Measurements from ENCODE around the gene OAS2. TPM values are rescaled to one million over a fixed set of nuclear protein-coding genes. Genes with fewer than 3 reads are reported as not detected.

The OAS2 gene
- total RNA-seq, 2 experiments from 2014 or later: 327 to 331 TPM

DNA sequence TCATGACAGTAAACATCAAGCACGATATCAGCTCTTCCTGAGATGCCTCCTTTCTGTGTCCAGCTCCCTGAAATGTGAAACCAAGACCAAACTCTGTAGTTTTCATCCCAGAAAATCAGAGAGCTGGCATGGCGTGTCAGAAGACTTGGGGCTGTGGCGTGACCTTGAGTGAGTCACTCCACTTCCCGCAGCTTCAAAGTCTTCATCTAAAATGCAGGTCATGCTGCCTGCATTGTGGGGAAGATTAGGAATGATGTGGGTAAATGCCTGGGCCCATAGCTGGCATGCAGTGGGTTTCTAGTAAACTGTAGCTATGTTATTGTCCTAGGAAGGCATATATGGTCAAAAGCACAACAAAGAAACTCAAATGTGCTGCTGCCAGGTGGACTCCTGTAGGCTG lies 28.8 kb downstream of the OAS2 start:
- CTCF ChIA-PET: interaction anchor here (0.7 to 2.1 kb wide), 3 partner anchors 9 to 23 kb away, joined by 3 to 7 read pairs (median 7); no protein-coding TSS in a partner anchor
- no peak for DNase-seq
- H3K9me3 Mint-ChIP-seq: peaks cover 6% of the 10 kb centered on the region
- H3K4me3 Mint-ChIP-seq: no peak overlapping the region
- H3K27ac Mint-ChIP-seq: no peak overlapping the region
- peaks cover 94% of the 10 kb centered on the region for H3K36me3 Mint-ChIP-seq (ENCODE audit: low read depth)
- POLR2A ChIA-PET: no interaction called here
- no peaks in the 10 kb centered on the region for H3K27me3 Mint-ChIP-seq
- H3K4me1 Mint-ChIP-seq: no peaks in the 10 kb centered on the region

DNA sequence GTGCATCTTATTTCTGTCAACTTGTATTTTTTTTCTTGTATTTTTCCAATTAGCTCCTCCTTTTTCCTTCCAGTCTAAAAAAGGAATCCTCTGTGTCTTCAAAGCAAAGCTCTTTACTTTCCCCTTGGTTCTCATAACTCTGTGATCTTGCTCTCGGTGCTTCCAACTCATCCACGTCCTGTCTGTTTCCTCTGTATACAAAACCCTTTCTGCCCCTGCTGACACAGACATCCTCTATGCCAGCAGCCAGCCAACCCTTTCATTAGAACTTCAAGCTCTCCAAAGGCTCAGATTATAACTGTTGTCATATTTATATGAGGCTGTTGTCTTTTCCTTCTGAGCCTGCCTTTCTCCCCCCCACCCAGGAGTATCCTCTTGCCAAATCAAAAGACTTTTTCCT lies 32.4 kb downstream of the OAS2 start:
- Mint-ChIP-seq H3K9me3 (peaks cover 6% of the 10 kb centered on the region), H3K4me1 (no peaks in the 10 kb centered on the region), H3K27ac (no peak overlapping the region), H3K27me3 (no peaks in the 10 kb centered on the region), H3K4me3 (no peak overlapping the region), H3K36me3 (ENCODE audit: low read depth) (peaks cover 70% of the 10 kb centered on the region)
- DNase-seq: no peak
- POLR2A ChIA-PET: no interaction called here
- CTCF ChIA-PET: interaction anchor here (2.1 kb wide), 1 partner anchor 18 kb away, joined by 11 read pairs; no protein-coding TSS in a partner anchor

DNA sequence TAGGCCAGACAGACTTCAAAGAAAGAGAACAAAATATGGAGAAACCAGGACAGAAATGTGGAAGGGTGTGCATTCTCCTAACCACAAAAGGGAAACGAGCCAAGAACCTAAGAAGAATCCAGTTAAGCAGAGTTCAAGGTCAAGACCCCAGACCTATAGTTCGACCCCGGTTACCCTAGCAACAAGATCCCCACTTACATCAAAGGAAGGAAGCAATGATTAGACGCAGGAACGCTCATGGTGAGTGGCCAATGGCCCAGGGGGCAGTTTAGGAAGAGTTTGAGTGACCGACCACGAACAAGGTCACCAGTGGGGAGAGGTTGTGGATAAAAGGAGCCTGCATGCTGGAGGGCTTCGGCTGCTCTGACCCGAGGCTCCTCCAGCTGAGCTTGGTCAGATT lies 36.2 kb downstream of the OAS2 start:
- Mint-ChIP-seq H3K27ac (no peak overlapping the region), H3K9me3 (peaks cover 6% of the 10 kb centered on the region), H3K36me3 (ENCODE audit: low read depth) (peaks cover 34% of the 10 kb centered on the region), H3K27me3 (no peaks in the 10 kb centered on the region), H3K4me1 (no peaks in the 10 kb centered on the region), H3K4me3 (no peak overlapping the region)
- DNase-seq: no peak
- ChIA-PET CTCF (no interaction called here), POLR2A (interaction anchor here (0.9 kb wide), 1 partner anchor 452 kb away, joined by 3 read pairs; no protein-coding TSS in a partner anchor)

DNA sequence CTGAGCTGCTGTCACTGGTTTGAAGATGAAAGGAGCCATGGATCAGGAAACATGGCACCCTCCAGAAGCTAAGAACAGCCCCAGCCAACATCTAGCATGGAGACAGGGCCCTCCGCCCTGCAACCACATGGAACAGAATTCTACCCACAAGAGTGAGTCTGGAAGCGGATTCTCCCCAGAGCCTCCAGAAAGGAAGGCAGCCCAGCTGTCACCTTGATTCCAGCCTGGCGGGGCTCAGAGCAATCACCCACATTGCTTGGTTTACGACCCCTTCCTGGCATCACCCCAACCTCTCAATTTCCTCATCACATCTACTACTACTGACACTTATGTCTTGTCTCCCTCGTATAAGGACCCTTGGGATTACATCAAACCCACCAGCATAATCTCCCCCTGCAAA lies 38.5 kb downstream of the OAS2 start:
- ChIA-PET POLR2A (interaction anchor here (1.1 kb wide), 1 partner anchor 8 kb away, joined by 3 read pairs; no protein-coding TSS in a partner anchor), CTCF (interaction anchor here (0.9 to 1.0 kb wide), 2 partner anchors 11 to 24 kb away, joined by 3 to 4 read pairs; no protein-coding TSS in a partner anchor)
- no peaks in the 10 kb centered on the region for H3K9me3 Mint-ChIP-seq
- H3K36me3 Mint-ChIP-seq (ENCODE audit: low read depth): peaks cover 12% of the 10 kb centered on the region
- peaks cover 8% of the 10 kb centered on the region for H3K27me3 Mint-ChIP-seq
- no peak for DNase-seq
- H3K4me1 Mint-ChIP-seq: peaks cover 4% of the 10 kb centered on the region
- no peak overlapping the region for H3K27ac Mint-ChIP-seq
- no peak overlapping the region for H3K4me3 Mint-ChIP-seq

DNA sequence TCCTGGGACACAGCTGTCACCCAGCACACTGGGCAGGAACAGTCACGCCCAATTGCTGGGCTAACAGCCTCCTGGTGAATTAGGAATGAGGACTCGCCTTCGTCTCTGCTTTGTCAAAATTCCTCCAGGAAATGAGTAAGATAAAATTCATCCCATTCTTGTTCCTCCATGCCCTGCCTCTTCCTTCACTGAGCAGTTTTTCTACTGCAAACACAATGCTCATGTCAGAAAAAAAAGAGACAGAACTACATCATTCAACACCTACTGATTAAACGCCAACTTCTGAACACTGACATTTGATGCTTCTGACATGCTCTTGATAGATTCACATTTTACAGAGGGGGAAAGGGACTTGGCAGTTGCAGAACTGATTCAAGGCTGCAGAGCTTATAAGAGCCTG lies 40.7 kb downstream of the OAS2 start:
- ChIA-PET POLR2A (no interaction called here), CTCF (interaction anchor here (0.6 to 2.3 kb wide), 2 partner anchors 13 to 118 kb away, joined by 3 to 6 read pairs; no protein-coding TSS in a partner anchor)
- H3K4me3 Mint-ChIP-seq: no peak overlapping the region

DNA sequence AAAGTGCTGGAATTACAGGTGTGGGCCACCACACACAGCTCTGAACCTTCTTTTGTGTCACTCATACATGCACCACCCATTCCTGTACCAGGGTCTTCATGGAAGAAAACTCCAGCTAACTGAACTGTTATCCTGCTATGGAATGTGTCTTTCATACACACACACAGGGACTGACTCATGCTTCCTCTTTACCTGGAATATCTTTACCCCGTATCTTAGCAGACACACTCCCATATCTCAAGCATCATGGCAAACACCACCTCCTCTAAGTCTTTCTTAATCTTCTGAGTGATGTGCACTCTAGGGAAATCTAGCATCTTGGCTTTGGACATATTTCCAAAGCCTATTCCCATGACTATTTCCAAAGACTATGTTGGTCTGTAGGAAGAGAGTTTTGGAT lies 43.2 kb downstream of the OAS2 start:
- ChIA-PET POLR2A (interaction anchor here (1.7 kb wide), 1 partner anchor 43 kb away, joined by 4 read pairs; the partner anchor contains the start of gene OAS2), CTCF (interaction anchor here (1.5 to 2.3 kb wide), 2 partner anchors 28 to 120 kb away, joined by 4 to 6 read pairs; no protein-coding TSS in a partner anchor)
- no peak overlapping the region for H3K27ac Mint-ChIP-seq
- H3K36me3 Mint-ChIP-seq (ENCODE audit: low read depth): no peaks in the 10 kb centered on the region
- H3K9me3 Mint-ChIP-seq: no peaks in the 10 kb centered on the region
- no peak overlapping the region for H3K4me3 Mint-ChIP-seq
- DNase-seq: no peak
- H3K27me3 Mint-ChIP-seq: peaks cover 11% of the 10 kb centered on the region
- H3K4me1 Mint-ChIP-seq: peaks cover 14% of the 10 kb centered on the region

More for the DNA sequence above, 40.7 kb downstream of the OAS2 start:
- peaks cover 4% of the 10 kb centered on the region for H3K36me3 Mint-ChIP-seq (ENCODE audit: low read depth)
- DNase-seq: no peak
- H3K9me3 Mint-ChIP-seq: no peaks in the 10 kb centered on the region
- peaks cover 14% of the 10 kb centered on the region for H3K4me1 Mint-ChIP-seq
- H3K27me3 Mint-ChIP-seq: peaks cover 8% of the 10 kb centered on the region
- H3K27ac Mint-ChIP-seq: no peak overlapping the region

DNA sequence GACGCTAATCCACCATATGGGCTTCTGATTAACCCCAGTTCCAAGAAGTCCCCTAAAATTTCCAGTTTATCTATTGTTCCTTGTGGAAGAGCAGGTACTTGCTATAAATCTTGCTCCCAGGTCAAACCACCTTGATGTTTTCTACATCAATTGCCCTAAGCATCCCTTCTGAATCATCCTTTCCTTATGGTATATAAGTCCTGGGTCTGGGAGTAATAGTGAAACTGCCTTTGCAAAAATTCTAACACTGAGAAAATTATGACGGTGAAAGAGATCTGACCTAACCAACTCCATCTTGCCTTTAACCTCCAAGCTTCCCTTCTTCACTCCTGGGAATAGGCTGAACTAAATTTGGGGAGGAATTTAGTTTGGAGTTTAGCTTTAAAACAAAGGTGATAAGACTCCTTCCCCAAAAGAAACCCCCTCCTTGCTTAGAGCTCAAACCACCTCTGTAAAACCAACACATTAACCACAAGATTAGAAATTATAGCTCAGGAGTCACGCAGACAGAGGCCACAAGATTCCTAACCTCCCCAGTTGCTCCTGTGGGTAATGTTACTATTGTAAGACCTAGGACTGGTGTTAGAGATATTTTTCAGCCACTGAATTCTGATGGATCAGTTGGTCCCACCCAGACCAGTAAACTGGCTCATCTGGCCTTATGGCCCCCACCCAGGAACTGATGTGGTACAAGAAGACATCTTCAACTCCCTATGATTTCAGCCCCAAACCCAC lies 44.4 kb downstream of the OAS2 start:
- ChIA-PET CTCF (interaction anchor here (1.8 kb wide), 1 partner anchor 30 kb away, joined by 5 read pairs; no protein-coding TSS in a partner anchor), POLR2A (no interaction called here)
- DNase-seq: no peak
- H3K9me3 Mint-ChIP-seq: no peaks in the 10 kb centered on the region
- H3K36me3 Mint-ChIP-seq (ENCODE audit: low read depth): no peaks in the 10 kb centered on the region
- H3K27me3 Mint-ChIP-seq: peaks cover 11% of the 10 kb centered on the region
- H3K27ac Mint-ChIP-seq: no peak overlapping the region
- H3K4me1 Mint-ChIP-seq: peaks cover 14% of the 10 kb centered on the region
- H3K4me3 Mint-ChIP-seq: no peak overlapping the region

DNA sequence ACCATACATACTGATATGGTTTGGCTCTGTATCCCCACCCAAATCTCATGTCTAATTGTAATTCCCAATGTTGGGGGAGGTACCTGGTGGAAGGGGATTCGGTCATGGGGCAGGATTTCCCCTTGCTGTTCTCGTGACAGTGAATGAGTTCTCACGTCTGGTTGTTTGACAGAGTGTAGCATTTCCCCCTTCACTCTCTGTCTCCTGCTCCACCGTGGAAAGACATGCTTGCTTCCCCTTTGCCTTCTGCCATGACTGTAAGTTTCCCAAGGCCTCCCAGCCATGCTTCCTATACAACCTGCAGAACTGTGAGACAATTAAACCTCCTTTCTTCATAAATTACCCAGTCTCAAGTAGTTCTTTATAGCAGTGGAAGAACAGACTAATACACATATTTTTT lies 49.4 kb downstream of the OAS2 start:
- ChIA-PET CTCF (no interaction called here), POLR2A (no interaction called here)
- Mint-ChIP-seq H3K27me3 (peaks cover 10% of the 10 kb centered on the region), H3K4me3 (no peak overlapping the region), H3K36me3 (ENCODE audit: low read depth) (no peaks in the 10 kb centered on the region), H3K27ac (no peak overlapping the region), H3K9me3 (no peaks in the 10 kb centered on the region), H3K4me1 (peaks cover 4% of the 10 kb centered on the region)
- DNase-seq: no peak

DNA sequence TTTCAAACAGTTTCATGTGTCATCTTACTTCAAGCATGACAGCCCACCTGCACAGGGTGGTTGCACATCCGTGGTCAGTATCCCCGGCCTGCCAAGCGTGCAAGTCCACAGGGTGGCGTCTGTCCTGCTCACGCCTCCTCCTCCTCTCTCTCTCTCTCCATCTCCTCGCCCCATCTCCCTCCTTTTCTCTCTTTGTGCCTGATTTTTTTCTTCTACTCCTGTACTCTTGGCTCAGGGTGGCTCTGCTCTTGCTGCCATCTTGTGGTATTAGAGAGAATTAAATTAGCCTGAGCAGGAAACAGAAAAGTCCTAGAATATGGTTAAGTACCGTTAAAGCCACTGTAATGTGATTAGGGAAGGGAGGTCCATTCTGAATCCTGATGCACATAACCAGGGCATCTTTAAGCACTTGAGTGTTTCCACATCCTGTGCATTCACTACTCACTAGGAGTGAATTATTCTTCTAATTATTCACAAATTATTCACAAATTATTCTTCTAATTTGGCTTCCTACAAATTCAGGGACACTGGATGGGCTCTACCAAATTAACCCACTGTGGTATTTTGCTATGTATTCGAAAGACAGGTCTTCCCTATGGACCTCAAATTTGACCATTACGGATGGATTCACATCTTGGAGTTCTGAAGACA lies 52.7 kb downstream of the OAS2 start:
- CTCF ChIA-PET: interaction anchor here (1.0 to 2.7 kb wide), 5 partner anchors 17 to 131 kb away, joined by 4 to 10 read pairs (median 7); no protein-coding TSS in a partner anchor
- no peaks in the 10 kb centered on the region for H3K4me1 Mint-ChIP-seq
- POLR2A ChIA-PET: no interaction called here
- H3K36me3 Mint-ChIP-seq (ENCODE audit: low read depth): no peaks in the 10 kb centered on the region
- peaks cover 12% of the 10 kb centered on the region for H3K27me3 Mint-ChIP-seq
- H3K4me3 Mint-ChIP-seq: no peak overlapping the region
- H3K9me3 Mint-ChIP-seq: no peaks in the 10 kb centered on the region
- DNase-seq: no peak
- no peak overlapping the region for H3K27ac Mint-ChIP-seq

DNA sequence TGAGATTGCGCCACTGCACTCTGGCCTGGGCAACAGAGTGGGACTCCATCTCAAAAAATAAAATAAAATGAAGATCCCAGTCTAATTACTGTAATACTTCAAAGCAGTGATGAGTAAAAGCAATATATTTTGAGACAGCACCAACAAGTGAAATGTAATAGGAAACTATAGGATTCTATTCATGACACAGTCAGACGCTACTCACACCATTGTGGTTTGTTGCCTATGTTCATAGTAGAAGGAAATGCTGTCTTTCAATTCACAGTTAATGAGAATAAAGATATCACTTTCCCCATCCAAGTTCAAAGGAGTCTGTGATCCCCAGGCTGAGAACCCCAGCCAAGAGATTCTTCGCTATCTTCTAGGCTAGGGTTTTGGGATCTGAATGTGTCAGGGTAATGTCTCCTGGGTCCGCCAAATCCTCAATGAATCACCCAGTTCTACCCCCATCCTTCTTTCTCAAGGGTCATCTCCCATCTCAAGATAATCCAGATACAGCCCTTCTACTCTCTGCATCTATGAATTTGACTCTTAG lies 61.7 kb downstream of the OAS2 start:
- peaks cover 5% of the 10 kb centered on the region for H3K4me1 Mint-ChIP-seq
- POLR2A ChIA-PET: no interaction called here
- H3K36me3 Mint-ChIP-seq (ENCODE audit: low read depth): no peaks in the 10 kb centered on the region
- H3K9me3 Mint-ChIP-seq: no peaks in the 10 kb centered on the region
- no peak overlapping the region for H3K4me3 Mint-ChIP-seq
- H3K27me3 Mint-ChIP-seq: no peaks in the 10 kb centered on the region
- H3K27ac Mint-ChIP-seq: no peak overlapping the region
- CTCF ChIA-PET: no interaction called here
- DNase-seq: no peak

DNA sequence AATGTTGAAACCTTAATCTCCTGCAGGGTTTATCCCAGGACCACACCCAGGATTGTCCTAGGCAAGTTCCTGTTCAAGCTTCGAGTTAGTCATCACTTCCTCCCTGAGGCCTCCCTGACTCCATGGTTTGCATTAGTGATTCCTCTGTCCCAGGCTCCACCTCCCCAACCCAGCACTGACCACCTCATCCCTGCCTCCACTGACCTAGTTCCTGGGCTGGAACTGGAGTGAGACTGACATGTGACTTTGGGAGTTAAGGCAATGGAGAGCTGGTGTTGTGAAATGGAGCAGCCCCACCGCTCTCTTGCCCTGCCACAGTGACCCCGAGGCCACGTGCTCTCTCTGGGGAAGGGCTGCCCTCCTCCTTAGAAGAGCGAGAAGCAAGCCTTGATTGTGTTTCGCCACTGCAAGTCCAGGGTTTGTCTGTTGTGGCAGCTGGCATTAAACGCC lies 62.4 kb downstream of the OAS2 start:
- Mint-ChIP-seq H3K4me3 (no peak overlapping the region), H3K36me3 (ENCODE audit: low read depth) (no peaks in the 10 kb centered on the region), H3K27ac (no peak overlapping the region), H3K4me1 (peaks cover 5% of the 10 kb centered on the region), H3K9me3 (no peaks in the 10 kb centered on the region), H3K27me3 (no peaks in the 10 kb centered on the region)
- ChIA-PET POLR2A (no interaction called here), CTCF (no interaction called here)
- no peak for DNase-seq

DNA sequence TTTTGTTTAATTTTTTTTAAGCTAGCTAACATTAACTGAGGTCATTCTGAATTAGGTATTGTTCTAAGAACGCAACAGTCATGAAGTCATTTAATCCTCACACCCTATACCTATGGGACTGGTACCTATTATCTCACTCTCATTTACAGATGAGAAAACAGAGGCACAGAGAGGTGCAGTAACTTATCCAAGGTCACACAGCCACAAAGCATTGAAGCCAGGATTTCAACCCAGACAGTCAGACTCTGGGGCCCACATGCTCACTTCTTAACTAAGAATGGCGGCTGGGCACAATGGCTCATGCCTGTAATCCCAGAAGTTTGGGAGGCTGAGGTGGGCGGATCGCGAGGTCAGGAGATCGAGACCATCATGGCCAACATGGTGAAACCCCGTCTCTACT lies 63.2 kb downstream of the OAS2 start:
- Mint-ChIP-seq H3K27ac (no peak overlapping the region), H3K9me3 (no peaks in the 10 kb centered on the region), H3K4me1 (peaks cover 5% of the 10 kb centered on the region), H3K4me3 (no peak overlapping the region), H3K27me3 (no peaks in the 10 kb centered on the region), H3K36me3 (ENCODE audit: low read depth) (no peaks in the 10 kb centered on the region)
- ChIA-PET POLR2A (no interaction called here), CTCF (no interaction called here)
- no peak for DNase-seq

DNA sequence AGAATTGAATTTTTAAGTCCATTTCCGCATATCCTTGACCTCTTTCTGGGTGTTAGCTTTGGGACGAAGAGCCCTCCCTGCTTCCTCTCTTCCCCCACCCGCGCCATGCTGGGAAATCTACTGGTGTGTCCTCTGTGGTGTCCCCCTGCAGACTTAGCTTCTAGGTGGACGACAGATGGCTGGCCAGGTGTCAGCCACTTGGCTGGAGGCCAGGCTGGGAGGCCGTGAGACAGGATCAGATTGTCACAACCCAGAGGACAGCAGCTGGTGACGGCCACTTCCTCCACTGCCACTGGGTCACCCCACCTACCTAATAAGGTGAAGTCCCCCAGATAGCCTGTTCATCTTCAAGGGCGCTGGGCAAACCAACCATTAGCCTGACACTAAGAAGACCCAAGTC lies 64.9 kb downstream of the OAS2 start:
- POLR2A ChIA-PET: no interaction called here
- DNase-seq: no peak
- H3K4me3 Mint-ChIP-seq: no peak overlapping the region
- CTCF ChIA-PET: no interaction called here
- H3K36me3 Mint-ChIP-seq (ENCODE audit: low read depth): no peaks in the 10 kb centered on the region
- H3K4me1 Mint-ChIP-seq: peaks cover 5% of the 10 kb centered on the region
- H3K9me3 Mint-ChIP-seq: no peaks in the 10 kb centered on the region
- peaks cover 2% of the 10 kb centered on the region for H3K27me3 Mint-ChIP-seq
- H3K27ac Mint-ChIP-seq: no peak overlapping the region

Data from activated CD4-positive, alpha-beta memory T cell treated with anti-CD3 and anti-CD28 coated beads, Interleukin-2, amount 10 ng/mL, durations not matched to agents 7 days and 5 days (primary cell).